IMR-90 (cell line): ENCODE measurements around the gene TBC1D8.

Source experiments
- BHLHE40 ChIP-seq: fragments of 150-350 bp; IDR thresholded peaks from 2 replicates; pipeline ENCODE4 v1.6.1; 2016; ENCODE audit warnings: mild to moderate bottlenecking, low read depth, low read length
- CTCF ChIP-seq: conservative IDR thresholded peaks from 2 replicates; pipeline ENCODE4 v1.5.1; 2012; ENCODE audit warnings: mild to moderate bottlenecking, low read depth, low read length, improper control_type of control experiment
- FOS ChIP-seq: fragments of 150-350 bp; IDR thresholded peaks from 2 replicates; pipeline ENCODE4 v1.6.1; 2016; ENCODE audit warnings: low read depth, low read length
- MAFK ChIP-seq: IDR thresholded peaks from 2 replicates; pipeline ENCODE4 v1.6.1; 2012; ENCODE audit warnings: low read depth, low read length, improper control_type of control experiment
- MXI1 ChIP-seq: IDR thresholded peaks from 2 replicates; pipeline ENCODE4 v1.6.1; 2012; ENCODE audit warnings: low read depth, mild to moderate bottlenecking, low read length, moderate library complexity, borderline replicate concordance
- RCOR1 ChIP-seq: IDR thresholded peaks from 2 replicates; pipeline ENCODE4 v1.6.1; 2012; ENCODE audit warnings: mild to moderate bottlenecking, low read length, improper control_type of control experiment; ENCODE audit not compliant: insufficient replicate concordance

- TF ChIP-seq CTCF: no peak
- no peak for TF ChIP-seq MAFK
- no peak for TF ChIP-seq MXI1
- no peak for TF ChIP-seq BHLHE40
- no peak for TF ChIP-seq FOS
- TF ChIP-seq RCOR1: no peak
Measured at GRCh38 chr2:101130081-101130480, 21.1 kb downstream of the TBC1D8 start.
